ENCODE data around the gene RPL4.
A peak's percentile ranks its signal among the peaks of the same experiment; 100 is the strongest.
"Not testable (repeated sequence)": the region's sequence is repeated elsewhere in the genome, so short reads cannot be mapped to it uniquely, and the experiment has no call there.

The RPL4 gene

DNA sequence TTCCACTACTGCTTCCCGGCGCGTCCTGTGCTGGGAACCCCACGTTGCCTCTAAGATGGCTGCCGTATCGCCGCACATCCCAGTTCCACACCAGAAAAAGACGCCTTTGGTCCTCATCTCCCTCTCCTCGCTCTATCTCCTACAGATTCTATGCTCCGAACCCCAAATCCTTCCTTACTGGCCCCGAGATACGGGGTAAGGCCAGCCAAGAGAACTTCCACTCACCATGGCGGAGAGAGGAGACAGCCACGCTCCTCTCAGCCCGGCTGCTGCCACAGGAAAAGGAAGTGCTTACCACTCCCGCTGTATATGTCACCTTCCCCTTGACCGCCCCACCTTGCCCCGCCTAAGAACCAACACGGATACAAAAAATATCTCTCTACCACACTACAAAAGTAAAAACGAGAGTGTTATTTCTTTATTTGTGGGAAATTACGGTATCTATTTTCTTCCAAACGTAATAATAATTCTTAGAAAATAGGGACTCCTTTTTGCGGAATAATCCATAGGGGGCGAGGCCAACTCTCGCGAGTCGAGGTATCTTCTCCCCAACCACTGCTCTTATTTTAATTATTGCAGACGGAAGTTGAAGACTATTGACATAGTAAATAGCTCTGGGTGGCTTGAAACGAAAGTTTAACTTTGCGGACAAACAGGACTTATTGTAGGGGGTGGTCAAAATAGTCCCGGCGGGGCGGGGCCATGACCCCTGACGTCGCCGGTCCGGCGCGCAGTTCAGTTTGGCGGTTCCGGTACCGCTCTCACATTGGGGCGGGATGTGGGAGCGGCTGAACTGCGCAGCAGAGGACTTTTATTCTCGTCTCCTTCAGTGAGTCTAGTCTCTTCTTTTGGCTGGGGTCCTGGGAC lies at the start of gene RPL4, which contains the start of gene ZWILCH:
Gene RPL4, minus strand, starts transcription at position 293 of the 867 bp plus-strand sequence. Its CDS starts 65 bp downstream, at position 228.
Gene ZWILCH, plus strand, starts transcription at position 764 of the 867 bp plus-strand sequence. Its CDS starts 13 bp downstream, at position 777.
- peak; percentile 91 for DNase-seq (ENCODE audit: low read depth)

DNA sequence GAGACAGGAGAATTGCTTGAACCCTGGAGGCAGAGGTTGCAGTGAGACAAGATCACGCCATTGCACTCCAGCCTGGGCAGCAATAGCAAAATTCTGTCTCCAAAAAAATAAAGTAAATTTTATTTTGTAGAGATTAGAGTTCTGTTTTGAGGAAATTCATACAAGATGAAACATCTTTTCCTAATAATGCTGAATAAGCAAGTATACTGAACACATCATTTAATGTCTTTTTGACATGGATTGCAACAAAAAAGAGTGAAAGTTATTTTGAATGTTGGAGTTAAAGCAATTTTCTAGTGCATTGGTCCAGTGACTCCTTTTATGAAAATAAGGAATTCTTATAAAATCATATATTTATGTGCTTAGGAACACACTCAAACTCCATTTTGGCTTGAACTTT lies 40.6 kb upstream of the RPL4 start:
- DNase-seq (ENCODE audit: low read depth) = no peak

DNA sequence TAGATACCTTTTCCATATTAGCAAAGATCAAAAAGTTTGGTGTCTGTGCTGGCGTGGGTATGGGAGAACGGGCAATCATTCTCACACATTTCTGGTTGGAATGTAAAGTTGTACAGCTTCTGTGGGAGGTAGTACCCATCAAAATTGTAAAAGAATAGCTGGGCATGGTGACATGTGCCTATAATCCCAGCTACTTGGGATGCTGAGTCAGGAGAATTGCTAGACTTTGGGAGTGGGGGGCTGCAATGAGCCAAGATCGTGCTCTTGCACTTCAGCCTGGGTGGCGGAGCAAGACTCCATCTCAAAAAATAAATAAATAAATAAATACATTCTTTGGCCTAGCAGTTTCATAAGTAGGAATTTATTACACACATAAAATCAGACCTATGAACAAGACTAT lies 38.2 kb upstream of the RPL4 start:
- DNase-seq (ENCODE audit: low read depth) = no peak

DNA sequence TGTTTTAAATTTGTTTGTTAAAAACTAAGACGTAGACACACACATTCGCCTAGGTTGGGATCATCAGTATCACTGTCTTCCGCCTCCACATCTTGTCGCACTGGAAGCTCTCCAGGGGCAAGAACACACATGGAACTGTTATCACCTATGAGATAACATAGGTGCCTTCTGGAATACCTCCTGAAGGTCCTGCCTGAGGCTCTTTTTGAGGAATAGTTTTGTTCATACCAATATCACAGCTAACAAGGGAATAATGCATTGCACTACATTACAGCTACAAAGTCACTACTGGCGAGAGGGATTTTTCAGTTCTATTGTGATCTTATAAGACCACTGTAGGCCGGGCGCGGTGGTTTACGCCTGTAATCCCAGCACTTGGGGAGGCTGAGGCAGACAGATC lies 30.4 kb upstream of the RPL4 start:
- DNase-seq (ENCODE audit: low read depth) = no peak

DNA sequence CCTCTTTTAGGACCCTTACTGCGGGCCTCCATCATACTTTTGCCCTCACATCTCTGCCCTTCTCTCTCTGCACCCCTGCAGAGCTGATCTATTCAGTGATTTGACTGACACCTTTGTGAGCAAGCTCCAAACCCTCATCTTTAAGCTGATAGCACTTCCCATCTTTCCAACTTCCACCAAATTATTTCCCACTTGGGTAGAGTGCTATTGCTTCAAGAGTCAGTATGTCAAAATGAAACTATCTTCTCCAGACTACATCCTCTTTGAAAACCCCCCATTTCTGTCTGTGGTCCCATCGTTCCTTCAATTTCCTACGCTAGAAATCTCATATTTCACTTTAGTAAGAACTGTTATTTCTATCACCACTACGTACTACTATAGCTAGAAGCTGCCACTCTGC lies 20.2 kb upstream of the RPL4 start:
- DNase-seq (ENCODE audit: low read depth) = no peak

DNA sequence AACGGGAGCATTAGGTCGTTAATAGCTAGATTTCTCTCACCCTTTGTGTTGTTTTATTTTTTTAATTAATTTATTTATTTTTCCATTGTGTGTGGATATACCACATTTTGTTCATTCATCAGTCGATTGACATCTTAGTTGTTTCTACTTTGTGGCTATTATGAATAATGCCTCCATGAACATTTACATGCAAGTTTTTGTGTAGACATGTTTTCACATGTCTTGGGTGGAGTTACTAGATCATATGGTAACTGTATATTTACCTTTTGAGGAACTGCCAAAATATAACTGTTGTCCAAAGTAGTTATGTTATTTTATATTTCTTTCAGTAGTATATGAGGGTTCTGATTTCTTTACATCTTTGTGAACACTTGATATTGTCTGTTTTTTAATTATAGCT lies 19.3 kb upstream of the RPL4 start:
- no peak for DNase-seq (ENCODE audit: low read depth)

DNA sequence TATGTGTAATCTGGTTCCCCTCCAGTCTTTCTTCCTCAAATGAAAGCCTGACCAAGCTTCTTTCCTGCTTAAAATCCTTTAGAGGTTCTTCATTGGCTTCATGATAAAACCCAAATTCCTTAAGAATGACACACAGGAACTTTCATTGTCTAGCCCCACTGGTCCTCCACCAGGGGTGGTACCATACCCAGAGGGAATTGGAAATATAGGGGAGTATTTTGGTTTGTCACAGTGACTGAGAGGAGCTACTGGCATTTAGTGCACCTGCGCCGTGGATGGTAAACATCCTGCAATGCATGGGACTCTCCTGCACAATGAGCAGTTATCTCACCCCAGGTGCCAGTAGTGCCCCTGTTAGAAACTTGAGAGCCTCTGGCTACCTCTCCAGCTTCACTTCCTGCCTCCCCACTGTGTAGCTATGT lies 11.3 kb upstream of the RPL4 start:
- peak; percentile 62 for DNase-seq (ENCODE audit: low read depth)

DNA sequence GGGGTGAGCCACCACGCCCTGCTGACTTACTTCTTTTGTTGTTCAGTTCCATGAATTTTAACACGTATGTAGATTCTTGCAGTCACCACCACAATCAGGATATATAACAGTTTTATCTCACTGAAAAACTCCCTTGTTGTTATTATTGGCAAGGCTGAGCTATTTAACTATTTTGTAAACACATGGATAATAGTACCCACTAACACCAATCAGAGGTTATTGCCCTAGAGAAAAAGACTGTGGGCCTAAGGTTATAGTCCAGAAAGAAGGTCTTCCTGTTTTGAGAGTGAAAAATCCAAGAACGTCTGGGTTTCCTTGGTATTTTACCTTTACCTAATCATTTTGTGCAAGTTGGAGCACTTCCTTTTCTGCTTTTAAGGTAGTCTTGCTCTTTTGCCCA lies 9.9 kb upstream of the RPL4 start:
- DNase-seq (ENCODE audit: low read depth) = no peak

DNA sequence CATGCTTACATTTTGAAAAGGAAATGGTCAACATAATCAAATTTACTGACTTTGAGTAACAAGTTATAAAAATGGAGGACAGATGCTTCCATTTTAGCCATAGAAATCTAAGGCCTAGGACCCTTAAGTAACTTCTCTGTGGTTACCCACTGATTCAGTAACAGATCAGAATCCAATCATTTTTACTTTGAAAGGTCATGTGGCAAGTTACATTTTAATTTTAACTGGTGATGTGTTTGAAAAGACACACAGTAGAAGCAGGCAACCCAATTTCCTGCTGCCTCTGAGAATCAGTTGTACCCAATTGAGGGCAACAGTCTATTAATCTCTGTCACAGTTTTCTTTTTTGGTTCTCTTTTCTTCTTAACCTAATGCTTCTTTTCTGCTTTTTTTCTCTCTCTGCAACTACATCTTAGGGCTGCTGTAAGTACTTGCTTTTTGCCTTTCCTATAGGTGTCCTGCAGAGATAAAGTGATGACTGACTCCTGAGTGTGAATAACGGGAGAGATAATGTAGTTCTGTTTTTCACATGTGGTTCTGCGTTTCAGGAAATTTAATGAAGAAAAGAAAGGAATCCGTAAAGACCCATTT lies 3.7 kb upstream of the RPL4 start:
- DNase-seq (ENCODE audit: low read depth) = no peak

DNA sequence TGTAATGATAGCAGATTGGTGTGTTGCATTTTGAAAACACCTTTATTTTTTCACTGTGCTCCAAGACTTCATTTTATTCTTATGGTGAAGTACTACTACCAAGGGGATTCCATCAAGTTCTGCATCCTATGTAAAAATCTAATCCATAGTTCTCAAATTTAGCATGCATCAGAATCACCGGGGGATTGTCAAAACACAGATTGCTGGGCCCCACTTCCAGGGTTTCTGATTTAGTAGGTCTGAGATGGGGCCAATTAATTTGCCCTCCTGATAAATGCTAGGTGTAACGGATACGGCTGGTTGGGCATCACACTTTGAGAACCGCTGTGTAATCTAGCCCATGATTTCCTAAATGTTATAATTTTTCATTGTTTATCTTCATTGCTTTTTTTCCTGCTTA lies 1.2 kb upstream of the RPL4 start:
- no peak for DNase-seq (ENCODE audit: low read depth)

DNA sequence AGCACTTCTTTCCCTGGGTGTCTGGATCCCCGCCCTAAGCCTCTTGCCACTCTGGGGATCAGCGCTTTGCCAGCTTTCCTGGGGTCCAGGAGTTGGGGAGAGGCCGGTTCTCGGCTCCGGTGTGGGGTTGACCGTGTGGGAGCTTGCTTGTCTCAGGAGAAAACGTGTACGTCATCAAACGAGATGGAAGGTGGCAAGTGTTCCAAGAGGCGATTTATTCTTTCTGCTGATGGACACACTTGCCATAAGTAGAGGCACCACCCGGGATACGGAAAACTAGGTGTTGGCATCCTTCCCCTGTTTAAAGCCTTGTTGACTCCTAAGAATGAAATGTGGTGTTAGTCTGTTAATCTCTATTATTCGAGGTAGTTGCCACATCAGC lies 766 bp upstream of the RPL4 start:
- peak; percentile 67 for DNase-seq (ENCODE audit: low read depth)

DNA sequence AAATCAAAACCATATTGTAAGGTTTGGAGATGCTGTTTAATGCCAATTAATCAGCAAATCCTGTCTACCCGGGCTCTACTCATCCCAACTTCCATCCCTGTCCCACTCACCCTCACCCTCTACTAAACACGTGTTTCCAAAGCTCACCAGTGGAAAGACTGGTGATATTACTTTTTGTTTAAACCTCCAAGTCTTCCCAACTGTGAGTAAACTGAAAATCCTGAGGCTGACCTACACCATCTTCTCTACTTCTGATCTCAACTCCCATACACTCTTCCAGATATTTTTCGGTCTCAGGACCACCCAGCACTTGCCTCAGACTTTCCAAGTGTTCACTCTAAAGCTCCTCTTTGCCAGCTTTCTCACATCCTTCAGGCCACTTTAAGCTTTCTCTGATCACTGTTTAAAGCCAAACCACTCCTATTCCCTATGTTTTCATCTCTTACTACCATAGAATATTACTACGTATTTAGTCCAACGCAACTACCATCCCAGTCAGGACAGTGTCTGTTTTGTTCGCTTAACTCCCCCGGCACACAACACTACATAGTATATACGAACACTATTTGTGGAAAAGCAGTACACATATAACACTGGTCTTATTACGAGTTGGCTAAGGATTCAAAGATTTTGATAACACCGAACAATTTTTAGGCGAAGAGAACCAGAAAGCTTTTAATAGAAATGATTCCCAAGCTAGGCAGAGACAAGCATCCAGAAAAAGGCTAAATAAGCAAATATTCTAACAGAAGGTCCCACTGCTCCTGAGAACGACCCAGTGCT lies 684 bp downstream of the RPL4 start:
- no peak for DNase-seq (ENCODE audit: low read depth)

DNA sequence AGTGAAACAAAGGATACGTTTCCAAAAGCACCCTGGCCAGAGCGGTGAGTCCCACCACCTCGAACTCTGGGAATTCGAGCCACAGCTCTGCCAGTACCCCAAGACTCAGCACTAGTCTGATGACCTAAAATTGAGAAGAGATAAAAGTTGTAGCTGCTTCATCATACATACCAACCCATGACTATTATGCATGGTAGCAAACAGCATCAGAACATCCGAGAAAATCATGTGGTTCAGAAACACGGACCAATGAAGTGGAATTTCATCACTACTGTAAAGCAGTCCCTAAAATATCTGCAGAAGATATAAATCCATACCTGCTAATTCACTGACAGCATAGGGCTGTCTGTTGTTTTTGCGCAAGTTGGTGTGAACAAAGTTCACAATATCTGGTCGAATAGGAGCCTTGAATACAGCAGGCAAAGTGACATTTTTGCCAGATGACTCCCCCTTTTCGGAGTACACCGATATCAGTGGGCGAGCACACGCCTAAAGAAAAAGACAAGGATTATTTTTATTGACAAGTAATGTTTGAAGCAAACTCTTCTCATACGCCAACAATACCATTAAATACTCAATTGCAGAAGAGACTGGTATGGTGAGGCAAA lies 1.5 kb downstream of the RPL4 start:
- DNase-seq (ENCODE audit: low read depth) = peak; percentile 44

DNA sequence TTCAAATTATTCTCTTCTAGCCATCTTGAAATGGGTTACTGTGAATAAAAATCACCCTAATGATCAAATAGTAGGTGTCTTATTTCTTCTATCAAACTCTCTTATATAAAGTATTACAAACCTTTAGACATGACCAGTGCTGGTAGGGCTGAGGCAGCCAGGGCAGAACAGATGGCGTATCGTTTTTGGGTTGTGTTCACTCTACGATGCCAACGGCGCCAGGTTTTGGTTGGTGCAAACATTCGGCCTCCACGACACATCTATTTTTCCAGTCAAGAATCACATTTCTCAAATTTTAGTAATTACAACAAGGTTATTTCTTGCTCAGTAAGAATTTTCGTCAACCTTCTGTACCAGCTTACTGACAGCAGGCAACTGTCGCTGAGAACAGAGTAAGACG lies 2.2 kb downstream of the RPL4 start:
- no peak for DNase-seq (ENCODE audit: low read depth)

DNA sequence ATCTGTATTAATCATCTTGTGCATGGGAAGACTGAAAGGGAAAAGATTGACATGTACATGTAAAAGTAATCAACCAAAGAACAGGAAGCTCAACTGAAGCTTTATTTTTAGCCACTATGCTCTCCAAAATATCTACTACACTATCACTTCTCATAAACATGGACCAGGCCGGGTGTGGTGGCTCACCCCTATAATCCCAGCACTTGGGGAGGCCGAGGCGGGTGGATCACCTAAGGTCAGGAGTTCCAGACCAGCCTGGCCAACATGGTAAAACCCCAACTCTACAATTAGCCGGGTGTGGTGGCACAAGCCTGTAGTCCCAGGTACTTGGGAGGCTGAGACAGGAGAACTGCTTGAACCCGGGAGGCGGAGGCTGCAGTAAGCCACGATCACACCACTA lies 4.3 kb downstream of the RPL4 start:
- DNase-seq (ENCODE audit: low read depth) = not testable (repeated sequence)

DNA sequence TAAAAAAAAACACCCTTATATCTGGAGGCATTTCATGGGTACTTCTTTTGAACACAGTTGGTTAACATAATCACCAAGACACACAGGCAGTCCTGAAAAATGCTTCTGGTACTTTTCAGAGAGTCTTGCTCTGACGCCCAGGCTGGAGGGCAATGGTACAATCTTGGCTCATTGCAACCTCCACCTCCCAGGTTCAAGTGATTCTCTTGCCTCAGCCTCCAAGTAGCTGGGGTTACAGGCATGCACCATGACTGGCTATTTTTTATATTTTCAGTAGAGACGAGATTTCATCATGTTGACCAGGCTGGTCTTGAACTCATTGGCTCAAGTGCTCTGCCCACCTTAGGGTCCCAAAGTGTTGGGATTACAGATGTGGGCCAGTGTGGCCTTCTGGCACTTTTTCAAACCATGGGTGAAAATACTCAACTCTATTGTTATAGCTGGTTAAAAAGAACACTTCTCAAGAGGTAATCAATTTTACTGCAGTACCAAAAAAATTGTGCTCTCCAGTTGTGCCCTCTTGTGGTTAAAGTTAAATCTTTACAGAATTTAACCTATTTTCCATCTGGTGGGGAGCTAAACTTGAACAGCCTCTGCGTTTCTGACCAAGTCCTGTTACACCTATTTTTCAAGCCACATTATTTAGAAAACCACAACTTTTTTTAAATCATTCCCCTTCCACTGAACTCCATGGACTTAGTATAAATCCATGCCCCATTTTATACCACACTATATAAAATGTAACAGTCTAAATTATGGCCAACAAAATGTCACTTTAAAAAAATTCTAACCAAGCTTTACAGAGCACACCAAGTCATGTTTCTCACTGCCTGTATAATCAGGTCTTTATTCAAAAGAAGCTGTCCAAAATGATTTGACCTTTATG lies 5.9 kb downstream of the RPL4 start:
- DNase-seq (ENCODE audit: low read depth) = peak; percentile 66

DNA sequence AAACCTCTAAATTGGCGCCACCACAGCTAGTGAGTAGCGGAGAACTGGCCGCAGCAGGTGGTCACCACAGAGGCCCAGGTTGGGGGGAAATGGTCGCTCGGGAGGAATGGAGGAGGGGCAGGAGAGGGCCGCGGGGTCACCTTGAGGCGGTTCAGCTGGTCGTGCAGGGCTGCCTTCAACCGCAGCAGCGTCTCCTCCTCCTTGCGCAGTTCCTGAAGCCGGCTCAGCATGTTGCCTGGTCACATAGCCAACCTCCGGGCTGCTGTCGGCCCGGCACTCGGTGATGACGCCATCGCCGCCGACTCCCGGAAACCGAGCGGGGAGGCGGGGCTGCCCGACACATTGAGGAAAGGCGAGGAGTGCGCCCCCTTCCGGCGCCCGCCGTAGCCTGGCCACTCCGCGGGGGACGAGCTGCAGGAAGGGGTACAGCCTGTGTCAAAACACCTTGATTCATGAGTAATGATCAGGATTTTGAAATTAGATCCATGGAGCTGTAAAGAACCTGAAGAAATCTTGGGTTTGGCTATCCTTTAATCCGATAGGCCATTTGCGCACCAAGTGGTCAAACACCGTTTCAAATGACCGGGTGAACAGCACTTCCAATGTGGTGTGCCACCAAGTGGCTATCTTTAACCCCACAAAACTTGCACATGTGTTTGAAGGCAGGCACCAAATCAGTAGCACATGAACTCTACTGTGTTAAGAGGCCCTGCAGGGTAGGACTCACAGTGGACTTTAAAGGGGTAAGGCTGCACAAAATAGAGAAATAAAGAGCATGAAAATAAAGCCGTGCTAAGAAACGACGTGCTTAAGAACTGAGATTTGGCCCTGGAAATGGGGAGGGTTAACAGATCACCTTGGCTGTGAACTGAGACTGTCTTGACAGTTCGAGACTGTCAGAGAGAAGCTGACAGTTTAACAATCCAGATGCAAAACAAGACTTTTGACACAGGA lies 6.9 kb downstream of the RPL4 start, which contains the start of gene SNAPC5:
Gene SNAPC5, minus strand, starts transcription at position 261 of the 954 bp plus-strand sequence. Its CDS starts 31 bp downstream, at position 230.
- peak; percentile 94 for DNase-seq (ENCODE audit: low read depth)

DNA sequence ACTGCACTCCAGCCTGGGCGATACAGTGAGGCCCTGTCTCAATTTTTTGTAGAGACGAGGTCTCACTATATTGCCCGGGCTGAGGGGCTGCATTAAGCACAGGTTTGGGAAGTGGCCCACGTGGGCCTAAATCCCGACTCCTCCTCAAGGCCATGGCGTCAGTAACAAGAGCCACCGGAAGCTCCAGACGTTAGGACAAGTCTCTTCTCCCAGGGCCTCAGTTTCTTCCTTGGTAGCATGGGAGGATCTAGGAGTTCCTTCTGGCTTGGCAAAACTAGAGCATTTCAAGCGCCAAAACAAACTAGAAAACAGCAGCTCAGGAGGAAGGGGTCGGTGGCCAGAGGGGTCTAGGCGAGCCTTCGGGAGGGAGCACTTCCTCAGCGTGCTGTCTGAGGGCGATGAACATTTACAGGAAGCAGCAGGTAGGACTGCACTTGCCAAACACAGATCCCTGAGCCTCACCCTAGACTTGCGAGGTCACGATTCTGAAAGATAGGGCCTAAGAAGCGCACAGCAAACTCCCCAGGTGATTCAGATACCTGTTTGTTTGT lies 7.6 kb downstream of the RPL4 start:
- DNase-seq (ENCODE audit: low read depth) = peak; percentile 33

DNA sequence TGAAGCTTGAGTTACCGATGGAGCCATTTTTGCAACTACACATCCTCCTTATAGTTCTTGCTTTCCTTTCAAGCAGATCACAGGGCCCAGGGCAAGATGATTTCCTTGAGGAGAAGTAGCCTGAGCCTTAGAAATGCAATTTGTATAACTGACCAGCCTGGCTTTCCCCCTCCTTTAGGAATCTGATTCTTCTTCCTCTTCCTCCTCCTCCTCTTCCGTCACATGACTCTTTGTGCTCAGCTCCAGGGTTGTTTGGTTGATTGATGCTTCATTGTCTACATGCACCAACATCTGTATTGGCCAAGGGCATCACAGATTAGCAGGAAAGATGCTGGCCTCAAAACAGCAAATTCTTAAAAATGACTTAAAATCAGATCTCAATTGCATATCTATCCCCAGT lies 10.4 kb downstream of the RPL4 start:
- no peak for DNase-seq (ENCODE audit: low read depth)

DNA sequence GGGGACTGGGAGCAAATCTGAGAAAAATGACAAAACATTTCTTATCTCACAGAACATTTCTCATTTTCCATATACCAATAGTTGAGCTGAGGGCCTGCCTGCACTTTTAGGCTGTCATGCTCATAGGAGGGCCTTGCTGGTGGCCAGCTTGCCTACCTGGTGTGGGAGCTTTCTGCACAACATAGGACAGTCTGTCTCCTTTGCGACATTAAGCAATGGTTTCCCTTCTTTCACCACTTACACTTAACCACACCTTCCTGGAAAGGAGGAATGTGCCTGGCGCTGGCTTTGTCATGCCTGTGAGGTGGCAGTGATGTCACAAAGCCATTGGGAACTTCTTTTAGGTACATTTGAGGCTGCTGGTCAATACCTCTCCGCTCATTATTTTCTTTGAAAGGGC lies 12.8 kb downstream of the RPL4 start:
- no peak for DNase-seq (ENCODE audit: low read depth)
